NT2/D1 (cell line): Measurements from ENCODE around the gene SHB.

Experiments
- SUZ12 ChIP-seq: IDR thresholded peaks from 2 replicates; pipeline ENCODE4 v1.6.1; 2011; ENCODE audit not compliant: insufficient read length, insufficient read depth; ENCODE audit errors: extremely low read depth
- YY1 ChIP-seq: IDR thresholded peaks from 2 replicates; pipeline ENCODE4 v1.6.1; 2011; ENCODE audit not compliant: insufficient read length, insufficient read depth

- TF ChIP-seq YY1 (no peak), SUZ12 (no peak)
Observed at GRCh38 chr9:37953206-37953774, 115.7 kb downstream of the SHB start.
